Natural killer cell (primary cell): ENCODE results near the gene SLC39A10. TPM values are rescaled to one million over a fixed set of nuclear protein-coding genes. Genes with fewer than 3 reads are reported as not detected.

Source experiments
- ATAC-seq, 3 donors: fragments of 150-1000 bp in 2 of 3; fragments of 200-7000 bp in 1 of 3; cut with Tn5 transposase; 1 replicate in 1 of 3; 2 replicates in 2 of 3; pipeline ENCODE4 v1.10.0; 2021; ENCODE audit warnings: mild to moderate bottlenecking in 2 of 3, moderate library complexity in 2 of 3
- DNase-seq, 2 donors: peaks; one replicate each; pipeline versions ENCODE4 v3.0.0 to v3.0.0-alpha.2; 2013 to 2021; ENCODE audit warnings: mixed read lengths in 1 of 2
- H3K27ac ChIP-seq: one replicate; pipeline ENCODE4 v1.5.1; 2013; ENCODE audit warnings: mild to moderate bottlenecking, low read length
- H3K27me3 ChIP-seq: one replicate; pipeline ENCODE4 v1.6.1; 2013; ENCODE audit warnings: low read length; ENCODE audit not compliant: control insufficient read depth, insufficient read depth
- H3K36me3 ChIP-seq: one replicate; pipeline ENCODE4 v1.6.1; 2013; ENCODE audit warnings: low read length; ENCODE audit not compliant: control insufficient read depth, insufficient read depth
- H3K4me1 ChIP-seq: one replicate; pipeline ENCODE4 v1.6.1; 2013; ENCODE audit warnings: low read length; ENCODE audit not compliant: control insufficient read depth, insufficient read depth
- H3K4me3 ChIP-seq: one replicate; pipeline ENCODE4 v1.5.1; 2013; ENCODE audit warnings: low read length
- H3K9me3 ChIP-seq: one replicate; pipeline ENCODE4 v1.6.1; 2013; ENCODE audit warnings: low read length; ENCODE audit not compliant: control insufficient read depth, insufficient read depth
- H3K27ac Mint-ChIP-seq, 2 donors: one replicate each; pipeline ENCODE4 v1.8.0; 2022; ENCODE audit warnings: mild to moderate bottlenecking in 2 of 2, mixed read lengths in 2 of 2, moderate library complexity in 1 of 2
- H3K27me3 Mint-ChIP-seq, 2 donors: one replicate each; pipeline ENCODE4 v1.8.0; 2022; ENCODE audit warnings: low read depth in 2 of 2, mixed read lengths in 2 of 2
- H3K36me3 Mint-ChIP-seq: one replicate; pipeline ENCODE4 v1.8.0; 2022; ENCODE audit warnings: mixed read lengths
- H3K4me1 Mint-ChIP-seq, 2 donors: one replicate each; pipeline ENCODE4 v1.8.0; 2022; ENCODE audit warnings: mixed read lengths in 2 of 2
- H3K4me3 Mint-ChIP-seq: one replicate; pipeline ENCODE4 v1.8.0; 2022; ENCODE audit warnings: mild to moderate bottlenecking, moderate library complexity, mixed read lengths
- H3K9me3 Mint-ChIP-seq, 2 donors: one replicate each; pipeline ENCODE4 v1.8.0; 2022; ENCODE audit warnings: mixed read lengths in 2 of 2
- CTCF ChIP-seq: fragments of 200-600 bp; IDR thresholded peaks from one replicate; pipeline ENCODE4 v1.8.0; 2022; ENCODE audit warnings: antibody characterized with exemption
- WGBS: methylation state at CpG from one replicate; pipeline ENCODE4 v1.1.7; 2013; ENCODE audit warnings: missing lambda C conversion rate; ENCODE audit not compliant: insufficient coverage; 5-methylcytosine and 5-hydroxymethylcytosine counted together
- intact Hi-C: fragments of 100-400 bp; cut with micrococcal nuclease; formaldehyde crosslinking; loops from one replicate; pipeline ENCODE4 v1.14.2; 2022
- total RNA-seq, 4 donors: library from RNA; stranded (reverse); fragments of 120-200 nt in 1 of 4; gene quantifications; one replicate each; pipeline versions ENCODE4 v1.2.3 to v1.2.4, GENCODE V29; 2013 to 2022

SLC39A10 gene
- total RNA-seq, 3 donors from 2014 or later (not counting 1 experiment from before 2014, with no cell fraction given), result 56.5 to 69.6 (median 58.5) TPM

- H3K9me3 Mint-ChIP-seq, result peaks cover 17 to 29% of the 10 kb centered on the region in 2 donors
- peaks cover 0 to 10% of the 10 kb centered on the region in 2 donors for H3K27me3 Mint-ChIP-seq
Measured at GRCh38 chr2:195766691-195767090, 109.7 kb downstream of the SLC39A10 start.

DNA sequence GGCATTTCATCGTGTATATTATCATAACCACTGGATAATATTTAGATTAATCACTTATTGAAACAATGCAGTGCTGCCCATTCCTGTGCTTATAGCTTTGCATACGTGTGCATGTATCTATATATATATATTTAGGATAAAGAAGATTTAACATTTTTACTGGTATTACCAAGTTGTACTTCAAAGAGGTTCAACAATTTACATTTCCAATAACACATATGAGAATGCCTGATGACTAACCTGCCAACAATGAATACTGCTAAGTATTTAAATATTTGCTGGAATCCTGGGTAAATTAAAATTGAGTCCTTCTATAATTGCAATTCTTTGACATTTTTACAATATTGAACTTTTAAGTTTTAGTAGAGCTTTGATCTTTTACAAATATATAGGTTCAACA lies 111.4 kb downstream of the SLC39A10 start:
- Histone ChIP-seq H3K9me3 (no peaks in the 10 kb centered on the region), H3K27me3 (no peaks in the 10 kb centered on the region), H3K4me3 (no peak overlapping the region), H3K36me3 (no peaks in the 10 kb centered on the region), H3K4me1 (no peaks in the 10 kb centered on the region), H3K27ac (no peak overlapping the region)
- Mint-ChIP-seq H3K27ac (no peak overlapping the region), H3K27me3 (peaks cover 0 to 7% of the 10 kb centered on the region in 2 donors), H3K9me3 (peaks cover 14 to 15% of the 10 kb centered on the region in 2 donors), H3K4me1 (no peaks in the 10 kb centered on the region), H3K36me3 (peaks cover 23% of the 10 kb centered on the region), H3K4me3 (no peak overlapping the region)
- DNase-seq (no peak), ATAC-seq (no peak)
- intact Hi-C loops, result no loop called here
- no CpG with 5 or more reads among the region's 2 CpGs for WGBS
- TF ChIP-seq CTCF, result no peak

More at GRCh38 chr2:195766691-195767090, 109.7 kb downstream of the SLC39A10 start:
- H3K4me1 ChIP-seq, result no peaks in the 10 kb centered on the region
- peaks cover 40% of the 10 kb centered on the region for H3K36me3 Mint-ChIP-seq
- H3K9me3 ChIP-seq, result no peaks in the 10 kb centered on the region
- intact Hi-C loops, result no loop called here
- no peaks in the 10 kb centered on the region for H3K36me3 ChIP-seq
- H3K27me3 ChIP-seq, result no peaks in the 10 kb centered on the region
- ATAC-seq (no peak), DNase-seq (no peak)
- H3K27ac ChIP-seq, result no peak overlapping the region
- H3K4me3 ChIP-seq, result no peak overlapping the region
- no peak overlapping the region for H3K4me3 Mint-ChIP-seq
- no peak overlapping the region for H3K27ac Mint-ChIP-seq
- no peak for TF ChIP-seq CTCF
- no peaks in the 10 kb centered on the region for H3K4me1 Mint-ChIP-seq
- WGBS, result no CpG with 5 or more reads among the region's 1 CpG

DNA sequence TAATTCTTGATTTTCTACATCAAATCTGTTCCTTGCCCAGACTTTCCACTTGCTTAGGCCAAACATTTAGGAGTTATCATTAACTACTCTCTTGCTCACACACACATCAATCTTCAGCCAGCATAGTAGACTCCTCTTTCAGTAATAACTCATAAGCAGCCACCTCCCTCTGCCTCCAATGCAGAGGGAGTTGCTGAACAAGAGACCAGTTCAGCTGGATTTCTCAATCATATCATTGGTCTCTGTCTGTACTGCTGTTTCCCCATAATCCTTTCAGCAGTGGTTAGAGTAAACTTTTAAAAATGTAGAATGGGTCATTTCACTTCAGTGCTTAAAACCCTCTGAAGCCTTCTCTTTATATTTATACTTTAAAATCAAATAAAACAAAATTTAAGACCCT lies 112.9 kb downstream of the SLC39A10 start:
- Mint-ChIP-seq H3K27me3 (peaks cover 0 to 7% of the 10 kb centered on the region in 2 donors), H3K27ac (no peak overlapping the region), H3K4me1 (no peaks in the 10 kb centered on the region), H3K4me3 (no peak overlapping the region), H3K9me3 (peaks cover 6 to 9% of the 10 kb centered on the region in 2 donors), H3K36me3 (peaks cover 9% of the 10 kb centered on the region)
- H3K4me1 ChIP-seq, result no peaks in the 10 kb centered on the region
- H3K27ac ChIP-seq, result no peak overlapping the region
- no peaks in the 10 kb centered on the region for H3K27me3 ChIP-seq
- H3K4me3 ChIP-seq, result no peak overlapping the region
- H3K9me3 ChIP-seq, result no peaks in the 10 kb centered on the region
- intact Hi-C loops, result no loop called here
- ATAC-seq (no peak), DNase-seq (no peak)
- TF ChIP-seq CTCF, result no peak
- no peaks in the 10 kb centered on the region for H3K36me3 ChIP-seq

GRCh38 chr2:195779491-195779890 lies 122.5 kb downstream of the SLC39A10 start:
- WGBS, result 100% methylated on average over 1 of the region's 2 CpGs
- TF ChIP-seq CTCF, result no peak
- no peaks in the 10 kb centered on the region for H3K36me3 Mint-ChIP-seq

More at GRCh38 chr2:195779491-195779890, 122.5 kb downstream of the SLC39A10 start:
- H3K4me3 Mint-ChIP-seq, result no peak overlapping the region
- intact Hi-C loops, result no loop called here
- Histone ChIP-seq H3K4me3 (no peak overlapping the region), H3K36me3 (no peaks in the 10 kb centered on the region), H3K9me3 (no peaks in the 10 kb centered on the region), H3K27ac (no peak overlapping the region), H3K4me1 (no peaks in the 10 kb centered on the region), H3K27me3 (no peaks in the 10 kb centered on the region)
- peaks cover 3 to 8% of the 10 kb centered on the region in 2 donors for H3K27me3 Mint-ChIP-seq
- H3K4me1 Mint-ChIP-seq, result no peaks in the 10 kb centered on the region
- no peak overlapping the region for H3K27ac Mint-ChIP-seq
- ATAC-seq (no peak), DNase-seq (no peak)
- no peaks in the 10 kb centered on the region for H3K9me3 Mint-ChIP-seq
